ENCODE data around the gene NQO2. TPM values are rescaled to one million over a fixed set of nuclear protein-coding genes. Genes with fewer than 3 reads are reported as not detected.

NQO2 gene
- total and polyA plus RNA-seq, 2 donors (not counting 1 experiment from before 2014, with no cell fraction given): 12.1 to 13.5 TPM

DNA sequence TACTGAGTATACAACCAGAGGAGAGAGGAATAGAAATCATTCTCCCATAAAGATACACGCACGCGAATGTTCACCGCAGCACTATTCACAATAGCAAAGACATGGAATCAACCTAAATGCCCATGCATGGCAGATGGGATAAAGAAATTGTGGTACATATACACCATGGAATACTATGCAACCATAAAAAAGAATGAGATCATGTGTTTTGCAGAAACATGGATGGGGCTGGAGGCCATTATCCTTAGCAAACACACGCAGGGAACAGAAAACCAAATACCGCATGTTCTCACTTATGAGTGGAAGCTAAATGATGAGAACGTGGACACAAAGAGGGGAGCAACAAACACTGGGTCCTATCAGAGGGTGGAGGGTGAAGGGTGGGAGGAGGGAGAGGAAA is 31.8 kb upstream of the NQO2 start:
- no peak overlapping the region for H3K27ac ChIP-seq (ENCODE audit: insufficient read depth, low read length)
- H2AFZ ChIP-seq (ENCODE audit: low read length): no peak overlapping the region
- no peaks in the 10 kb centered on the region for H3K27me3 ChIP-seq (ENCODE audit: control insufficient read depth, insufficient read depth, low read length)
- no peak for DNase-seq (ENCODE audit: low read depth in 2 of 2)
- H3K4me3 ChIP-seq (replicated peaks in 1 of 4; ENCODE audit: control extremely low read depth in 1 of 4, insufficient read depth in 1 of 4, low read depth in 3 of 4, low read length in 4 of 4): no peak overlapping the region
- H3K4me1 ChIP-seq (ENCODE audit: control insufficient read depth, extremely low read depth, insufficient read depth, low read length): no peaks in the 10 kb centered on the region
- peaks cover 45% of the 10 kb centered on the region for H3K79me2 ChIP-seq (ENCODE audit: control insufficient read depth, insufficient read depth, low read length)
- no peaks in the 10 kb centered on the region for H4K20me1 ChIP-seq (ENCODE audit: control insufficient read depth, extremely low read depth, insufficient read depth, low read length)
- H3K9ac ChIP-seq (ENCODE audit: insufficient read depth, low read length): no peak overlapping the region
- TF ChIP-seq, protein P1, sequence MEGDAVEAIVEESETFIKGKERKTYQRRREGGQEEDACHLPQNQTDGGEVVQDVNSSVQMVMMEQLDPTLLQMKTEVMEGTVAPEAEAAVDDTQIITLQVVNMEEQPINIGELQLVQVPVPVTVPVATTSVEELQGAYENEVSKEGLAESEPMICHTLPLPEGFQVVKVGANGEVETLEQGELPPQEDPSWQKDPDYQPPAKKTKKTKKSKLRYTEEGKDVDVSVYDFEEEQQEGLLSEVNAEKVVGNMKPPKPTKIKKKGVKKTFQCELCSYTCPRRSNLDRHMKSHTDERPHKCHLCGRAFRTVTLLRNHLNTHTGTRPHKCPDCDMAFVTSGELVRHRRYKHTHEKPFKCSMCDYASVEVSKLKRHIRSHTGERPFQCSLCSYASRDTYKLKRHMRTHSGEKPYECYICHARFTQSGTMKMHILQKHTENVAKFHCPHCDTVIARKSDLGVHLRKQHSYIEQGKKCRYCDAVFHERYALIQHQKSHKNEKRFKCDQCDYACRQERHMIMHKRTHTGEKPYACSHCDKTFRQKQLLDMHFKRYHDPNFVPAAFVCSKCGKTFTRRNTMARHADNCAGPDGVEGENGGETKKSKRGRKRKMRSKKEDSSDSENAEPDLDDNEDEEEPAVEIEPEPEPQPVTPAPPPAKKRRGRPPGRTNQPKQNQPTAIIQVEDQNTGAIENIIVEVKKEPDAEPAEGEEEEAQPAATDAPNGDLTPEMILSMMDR (conservative IDR thresholded peaks at IDR 0.05 in 1 of 2, IDR thresholded peaks at IDR 0.05 in 1 of 2; ENCODE audit: low read depth in 1 of 2, low read length in 2 of 2): no peak
- no peak for TF ChIP-seq EZH2 (IDR thresholded peaks at IDR 0.05; ENCODE audit: low read length, missing control alignments)
- H3K9me3 ChIP-seq (ENCODE audit: control insufficient read depth, insufficient read depth, low read depth, low read length): no peaks in the 10 kb centered on the region
- no peaks in the 10 kb centered on the region for H3K36me3 ChIP-seq (ENCODE audit: control insufficient read depth, insufficient read depth, low read length)
- no peak overlapping the region for H3K4me2 ChIP-seq (ENCODE audit: extremely low read depth, insufficient read depth, low read length)

DNA sequence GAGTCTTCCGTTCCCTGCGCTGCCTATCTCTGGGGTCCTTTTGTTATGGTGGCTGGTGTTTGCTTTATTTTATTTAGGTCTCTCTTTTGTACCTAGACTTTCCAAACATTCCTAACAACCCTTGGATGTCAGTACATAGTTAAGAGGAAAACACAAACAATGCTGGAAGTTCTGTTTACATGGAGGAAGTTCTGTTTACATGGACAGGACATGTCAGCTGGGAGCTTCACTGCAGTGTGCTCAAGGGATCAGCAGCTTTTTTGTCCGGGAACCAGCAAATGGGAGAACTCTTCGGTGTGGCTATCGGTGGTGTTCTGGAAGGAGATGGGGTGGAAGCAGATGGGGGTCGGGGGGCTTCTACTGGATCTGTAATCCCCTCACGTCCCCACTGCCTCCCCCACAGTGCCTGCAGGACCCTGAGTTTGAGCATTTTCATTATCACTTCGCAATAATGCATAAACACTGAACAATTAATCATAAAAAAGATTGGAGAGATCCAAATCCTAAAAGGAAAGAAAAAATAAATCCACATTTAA is 31.0 kb upstream of the NQO2 start:
- no peaks in the 10 kb centered on the region for H3K9me3 ChIP-seq (ENCODE audit: control insufficient read depth, insufficient read depth, low read depth, low read length)
- H3K9ac ChIP-seq (ENCODE audit: insufficient read depth, low read length): no peak overlapping the region
- no peak overlapping the region for H3K27ac ChIP-seq (ENCODE audit: insufficient read depth, low read length)
- peak overlapping the region in 2 of 4 experiments; percentile 12 to 45 for H3K4me3 ChIP-seq (replicated peaks in 1 of 4; ENCODE audit: control extremely low read depth in 1 of 4, insufficient read depth in 1 of 4, low read depth in 3 of 4, low read length in 4 of 4)
- no peaks in the 10 kb centered on the region for H3K27me3 ChIP-seq (ENCODE audit: control insufficient read depth, insufficient read depth, low read length)
- TF ChIP-seq, protein P1 (conservative IDR thresholded peaks at IDR 0.05 in 1 of 2, IDR thresholded peaks at IDR 0.05 in 1 of 2; ENCODE audit: low read depth in 1 of 2, low read length in 2 of 2): no peak
- TF ChIP-seq EZH2 (IDR thresholded peaks at IDR 0.05; ENCODE audit: low read length, missing control alignments): no peak
- H2AFZ ChIP-seq (ENCODE audit: low read length): no peak overlapping the region
- no peaks in the 10 kb centered on the region for H3K36me3 ChIP-seq (ENCODE audit: control insufficient read depth, insufficient read depth, low read length)
- no peak for DNase-seq (ENCODE audit: low read depth in 2 of 2)
- H4K20me1 ChIP-seq (ENCODE audit: control insufficient read depth, extremely low read depth, insufficient read depth, low read length): no peaks in the 10 kb centered on the region
- H3K4me1 ChIP-seq (ENCODE audit: control insufficient read depth, extremely low read depth, insufficient read depth, low read length): no peaks in the 10 kb centered on the region
- H3K79me2 ChIP-seq (ENCODE audit: control insufficient read depth, insufficient read depth, low read length): peaks cover 39% of the 10 kb centered on the region
- H3K4me2 ChIP-seq (ENCODE audit: extremely low read depth, insufficient read depth, low read length): peak overlapping the region; percentile 52

- TF ChIP-seq EZH2 (IDR thresholded peaks at IDR 0.05; ENCODE audit: low read length, missing control alignments): no peak
- TF ChIP-seq, protein P1 (conservative IDR thresholded peaks at IDR 0.05 in 1 of 2, IDR thresholded peaks at IDR 0.05 in 1 of 2; ENCODE audit: low read depth in 1 of 2, low read length in 2 of 2): no peak
- Histone ChIP-seq H3K9me3 (ENCODE audit: control insufficient read depth, insufficient read depth, low read depth, low read length) (no peaks in the 10 kb centered on the region), H3K4me2 (ENCODE audit: extremely low read depth, insufficient read depth, low read length) (peak overlapping the region; percentile 52), H2AFZ (ENCODE audit: low read length) (no peak overlapping the region), H3K9ac (ENCODE audit: insufficient read depth, low read length) (no peak overlapping the region), H3K27me3 (ENCODE audit: control insufficient read depth, insufficient read depth, low read length) (no peaks in the 10 kb centered on the region), H3K4me3 (replicated peaks in 1 of 4; ENCODE audit: control extremely low read depth in 1 of 4, insufficient read depth in 1 of 4, low read depth in 3 of 4, low read length in 4 of 4) (peak overlapping the region in 2 of 4 experiments; percentile 18 to 70), H3K36me3 (ENCODE audit: control insufficient read depth, insufficient read depth, low read length) (no peaks in the 10 kb centered on the region), H3K79me2 (ENCODE audit: control insufficient read depth, insufficient read depth, low read length) (peaks cover 34% of the 10 kb centered on the region), H3K27ac (ENCODE audit: insufficient read depth, low read length) (peak overlapping the region; percentile 24), H3K4me1 (ENCODE audit: control insufficient read depth, extremely low read depth, insufficient read depth, low read length) (no peaks in the 10 kb centered on the region), H4K20me1 (ENCODE audit: control insufficient read depth, extremely low read depth, insufficient read depth, low read length) (no peaks in the 10 kb centered on the region)
- DNase-seq (ENCODE audit: low read depth in 2 of 2): no peak
These were observed 30.1 kb upstream of the NQO2 start for GRCh38 chr6:2969549-2969948.

All from fibroblast of lung (primary cell).